Endothelial cell of umbilical vein (primary cell): ENCODE results near the gene AMER2. TPM values are rescaled to one million over a fixed set of nuclear protein-coding genes. Genes with fewer than 3 reads are reported as not detected.

Experiments
- BruUV-seq: library from RNA; stranded (reverse); fragments of 400-500 nt; replicated peaks from 2 replicates; lab custom pipeline; 2021; lab: Mats Ljungman, UMichigan
- CTCF ChIA-PET: fragments of 300-600, 350-600 bp; sonication (Branson Sonifier 250); formaldehyde crosslinking; loops from one replicate; lab custom pipeline; 2021; ENCODE audit warnings: antibody characterized with exemption, inconsistent platforms; lab: Charles Lee
- POLR2A ChIA-PET: fragments of 300-600, 350-600 bp; sonication (Branson Sonifier 250); formaldehyde crosslinking; loops from one replicate; lab custom pipeline; 2021; ENCODE audit warnings: antibody characterized with exemption, inconsistent platforms; lab: Charles Lee
- DNase-seq: peaks from one replicate; pipeline ENCODE4 v3.0.0-alpha.2; 2011; ENCODE audit warnings: low read depth, low spot score
- FAIRE-seq: peaks from 2 replicates; lab custom pipeline; 2011; peaks lifted over from hg19 to GRCh38; lab: Jason Lieb, UNC
- H2AFZ ChIP-seq: 2 replicates; pipeline ENCODE4 v1.6.0; 2012; ENCODE audit warnings: low read depth, low read length, control low read depth, inconsistent platforms
- H3K27ac ChIP-seq: 2 replicates; pipeline ENCODE4 v1.5.1; 2011; ENCODE audit warnings: low read depth, mild to moderate bottlenecking, control low read depth, low read length, moderate library complexity; ENCODE audit not compliant: insufficient read depth
- H3K27me3 ChIP-seq, 2 experiments: 2 replicates each; pipeline versions ENCODE4 v1.6.0 to v1.6.1; 2011; ENCODE audit warnings: low read length in 2 of 2, mixed read lengths in 1 of 2; ENCODE audit not compliant: control insufficient read depth in 2 of 2, insufficient read depth in 2 of 2
- H3K36me3 ChIP-seq, 2 experiments: 2 replicates in 1 of 2; 3 replicates in 1 of 2; pipeline ENCODE4 v1.5.1; 2011; ENCODE audit warnings: low read length in 2 of 2, mild to moderate bottlenecking in 1 of 2, moderate library complexity in 1 of 2; ENCODE audit not compliant: control insufficient read depth in 2 of 2, insufficient read depth in 2 of 2; ENCODE audit errors: extremely low read depth in 1 of 2
- H3K4me1 ChIP-seq: 3 replicates; pipeline ENCODE4 v1.5.1; 2011; ENCODE audit warnings: mild to moderate bottlenecking, low read length; ENCODE audit not compliant: control insufficient read depth, insufficient read depth; ENCODE audit errors: extremely low read depth
- H3K4me2 ChIP-seq: 2 replicates; pipeline ENCODE4 v1.6.1; 2011; ENCODE audit warnings: low read length, control low read depth, mixed read lengths; ENCODE audit not compliant: insufficient read depth
- H3K4me3 ChIP-seq, 3 experiments: fragments of 200-600 bp in 1 of 3; sonication (generic), shearing (Covaris generic) in 1 of 3; replicated peaks in 1 of 3; 2 replicates each; pipeline ENCODE4 v1.5.1; 2011 to 2016; ENCODE audit warnings: control low read depth in 3 of 3, low read length in 3 of 3, mild to moderate bottlenecking in 2 of 3, inconsistent platforms in 1 of 3, low read depth in 1 of 3, moderate library complexity in 1 of 3; ENCODE audit not compliant: insufficient read depth in 1 of 3
- H3K79me2 ChIP-seq: 2 replicates; pipeline ENCODE4 v1.6.0; 2012; ENCODE audit warnings: low read length, inconsistent platforms; ENCODE audit not compliant: control insufficient read depth, insufficient read depth
- H3K9ac ChIP-seq: replicated peaks from 2 replicates; pipeline ENCODE3; 2011; ENCODE audit warnings: low read length, control low read depth; ENCODE audit not compliant: insufficient read depth; ENCODE audit errors: extremely low read depth
- H3K9me1 ChIP-seq: replicated peaks from 3 replicates; pipeline ENCODE4 v1.6.0; 2011; ENCODE audit warnings: mild to moderate bottlenecking, low read length; ENCODE audit not compliant: control insufficient read depth, insufficient read depth; ENCODE audit errors: extremely low read depth
- H3K9me3 ChIP-seq: replicated peaks from 2 replicates; pipeline ENCODE4 v1.5.1; 2012; ENCODE audit warnings: low read length, inconsistent platforms; ENCODE audit not compliant: control insufficient read depth, insufficient read depth
- H4K20me1 ChIP-seq: replicated peaks from 2 replicates; pipeline ENCODE3; 2011; ENCODE audit warnings: mild to moderate bottlenecking, low read length; ENCODE audit not compliant: control insufficient read depth, insufficient read depth; ENCODE audit errors: extremely low read depth
- GATA2 ChIP-seq: IDR thresholded peaks from 2 replicates; pipeline ENCODE4 v1.7.0; 2011; ENCODE audit warnings: low read depth, mild to moderate bottlenecking, moderate library complexity, mixed read lengths, low read length; ENCODE audit not compliant: insufficient read length, insufficient read depth
- MYC ChIP-seq: IDR thresholded peaks from one replicate; pipeline ENCODE4 v1.6.1; 2011; ENCODE audit warnings: mild to moderate bottlenecking, low read depth, low read length
- POLR2AphosphoS5 ChIP-seq: IDR thresholded peaks from 2 replicates; pipeline ENCODE4 v1.6.1; 2012; ENCODE audit warnings: low read depth, mild to moderate bottlenecking, control low read depth, low read length, moderate library complexity; ENCODE audit not compliant: insufficient read depth
- dilution Hi-C: fragments of 300-500 bp; cut with MboI; formaldehyde crosslinking; loops from one replicate; pipeline ENCODE4 v1.15.0; 2019; ENCODE audit warnings: low sequenced_read_pairs; ENCODE audit not compliant: extremely low pct_ligation_motif_present
- intact Hi-C: fragments of 100-400 bp; cut with micrococcal nuclease; formaldehyde crosslinking; loops from one replicate; pipeline ENCODE4 v1.10.0; 2022
- polyA plus RNA-seq, 4 experiments: library from polyadenylated mRNA; depleted of rRNA in 3 of 4; stranded (reverse) in 3 of 4; unstranded in 1 of 4; fragments of >200 nt; gene quantifications; 2 replicates each; pipeline versions ENCODE4 v1.2.1 to v1.2.3, GENCODE V29; 2011 to 2012; ENCODE audit warnings: missing spikeins in 1 of 4
- total RNA-seq: library from RNA; stranded (reverse); gene quantifications from 2 replicates; pipeline ENCODE4 v1.2.3, GENCODE V29; 2021
- TF ChIP-seq, protein P1 (sequence below): IDR thresholded peaks from 2 replicates; pipeline ENCODE4 v1.6.1; 2011; ENCODE audit not compliant: insufficient read depth, insufficient read length
- TF ChIP-seq, protein P2 (sequence below), 2 donors: IDR thresholded peaks; 1 replicate in 1 of 2; 2 replicates in 1 of 2; pipeline ENCODE4 v1.5.1; 2011; ENCODE audit warnings: low read length in 2 of 2, mild to moderate bottlenecking in 2 of 2, moderate library complexity in 2 of 2, control low read depth in 1 of 2, inconsistent platforms in 1 of 2, low read depth in 1 of 2; ENCODE audit not compliant: insufficient read depth in 1 of 2; ENCODE audit errors: extremely low read depth in 1 of 2

The AMER2 gene
- total and polyA plus RNA-seq, 2 donors (not counting 3 experiments of a cell fraction or from before 2014, with no cell fraction given): not detected

DNA sequence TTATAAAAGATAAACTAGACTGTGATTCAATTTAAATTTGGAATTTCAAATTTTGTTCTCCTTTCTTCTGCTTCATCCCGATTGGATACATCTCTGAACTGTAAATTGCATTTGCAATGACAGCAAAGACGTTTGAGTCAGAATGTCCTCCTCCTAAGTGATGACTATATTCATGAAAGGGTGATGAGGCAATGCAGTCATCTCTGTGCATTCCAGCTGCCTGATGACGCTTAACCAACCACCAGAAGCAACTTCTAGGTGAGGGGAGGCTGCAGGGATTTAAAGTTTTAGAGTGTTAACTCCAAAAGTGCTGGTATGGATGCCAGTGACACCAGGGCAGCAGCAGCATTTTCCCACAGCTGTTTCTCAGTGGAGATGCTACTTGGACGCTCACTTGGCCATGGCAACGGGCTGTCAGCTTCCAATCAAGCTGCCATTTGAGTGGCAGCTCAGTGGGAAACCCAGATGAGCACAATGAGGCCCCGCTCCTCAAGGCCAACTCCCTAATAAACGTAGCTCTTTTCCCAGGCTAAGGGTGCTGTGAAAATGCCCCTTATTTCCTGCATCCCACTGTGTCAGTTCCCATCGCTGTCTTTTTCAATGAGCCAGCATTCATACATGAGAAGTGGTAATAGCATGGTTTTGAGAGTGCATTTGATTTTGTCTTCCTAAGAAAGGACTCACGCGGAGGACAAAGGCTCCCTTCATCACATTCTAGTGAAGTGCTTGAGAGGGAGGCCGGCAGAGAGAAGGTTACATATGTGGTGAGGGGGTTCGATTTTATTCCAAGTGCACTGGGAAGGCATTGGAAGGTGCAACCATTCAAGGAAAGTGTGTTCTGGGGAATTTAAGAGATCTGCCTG, 45.2 kb upstream of the AMER2 start:
- dilution Hi-C loops: no loop called here
- ChIA-PET CTCF (interaction anchor here (1.4 kb wide), 1 partner anchor 17 kb away, joined by 3 read pairs; no protein-coding TSS in a partner anchor), POLR2A (no interaction called here)
- Histone ChIP-seq H4K20me1 (no peaks in the 10 kb centered on the region), H2AFZ (no peak overlapping the region), H3K27me3 (no peaks in the 10 kb centered on the region), H3K4me3 (no peak overlapping the region), H3K9me3 (no peaks in the 10 kb centered on the region), H3K27ac (no peak overlapping the region), H3K36me3 (no peaks in the 10 kb centered on the region), H3K9ac (no peak overlapping the region), H3K79me2 (no peaks in the 10 kb centered on the region), H3K9me1 (no peaks in the 10 kb centered on the region), H3K4me1 (no peaks in the 10 kb centered on the region), H3K4me2 (no peak overlapping the region)
- FAIRE-seq (no peak), DNase-seq (no peak)
- intact Hi-C loops: no loop called here
- TF ChIP-seq, protein P1, sequence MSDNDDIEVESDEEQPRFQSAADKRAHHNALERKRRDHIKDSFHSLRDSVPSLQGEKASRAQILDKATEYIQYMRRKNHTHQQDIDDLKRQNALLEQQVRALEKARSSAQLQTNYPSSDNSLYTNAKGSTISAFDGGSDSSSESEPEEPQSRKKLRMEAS: no peak
- no peak for TF ChIP-seq MYC
- TF ChIP-seq, protein P2, sequence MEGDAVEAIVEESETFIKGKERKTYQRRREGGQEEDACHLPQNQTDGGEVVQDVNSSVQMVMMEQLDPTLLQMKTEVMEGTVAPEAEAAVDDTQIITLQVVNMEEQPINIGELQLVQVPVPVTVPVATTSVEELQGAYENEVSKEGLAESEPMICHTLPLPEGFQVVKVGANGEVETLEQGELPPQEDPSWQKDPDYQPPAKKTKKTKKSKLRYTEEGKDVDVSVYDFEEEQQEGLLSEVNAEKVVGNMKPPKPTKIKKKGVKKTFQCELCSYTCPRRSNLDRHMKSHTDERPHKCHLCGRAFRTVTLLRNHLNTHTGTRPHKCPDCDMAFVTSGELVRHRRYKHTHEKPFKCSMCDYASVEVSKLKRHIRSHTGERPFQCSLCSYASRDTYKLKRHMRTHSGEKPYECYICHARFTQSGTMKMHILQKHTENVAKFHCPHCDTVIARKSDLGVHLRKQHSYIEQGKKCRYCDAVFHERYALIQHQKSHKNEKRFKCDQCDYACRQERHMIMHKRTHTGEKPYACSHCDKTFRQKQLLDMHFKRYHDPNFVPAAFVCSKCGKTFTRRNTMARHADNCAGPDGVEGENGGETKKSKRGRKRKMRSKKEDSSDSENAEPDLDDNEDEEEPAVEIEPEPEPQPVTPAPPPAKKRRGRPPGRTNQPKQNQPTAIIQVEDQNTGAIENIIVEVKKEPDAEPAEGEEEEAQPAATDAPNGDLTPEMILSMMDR (IDR thresholded peaks at IDR 0.05; ENCODE audit: extremely low read depth in 1 of 2, insufficient read depth in 1 of 2, low read depth in 1 of 2, low read length in 2 of 2): no peak
- no peak for TF ChIP-seq GATA2
- TF ChIP-seq POLR2AphosphoS5: no peak
- BruUV-seq: no TSS peak
